HepG2 (cell line): ENCODE results near the gene DENND4C. TPM values are rescaled to one million over a fixed set of nuclear protein-coding genes. Genes with fewer than 3 reads are reported as not detected.

Experiments
- DMAP1 ChIP-seq: IDR thresholded peaks from 2 replicates; pipeline ENCODE4 v1.6.1; 2016
- ELF1 ChIP-seq: sonication (generic); formaldehyde crosslinking; IDR thresholded peaks from 2 replicates; pipeline ENCODE4 v1.4.0; 2020; ENCODE audit warnings: missing genetic modification reagents
- FOXA3 ChIP-seq: IDR thresholded peaks from 2 replicates; pipeline ENCODE4 v1.6.1; 2016; ENCODE audit warnings: missing genetic modification reagents, missing compliant biosample characterization
- HMG20A ChIP-seq: IDR thresholded peaks from 2 replicates; pipeline ENCODE4 v1.6.1; 2016; ENCODE audit warnings: borderline replicate concordance
- HOMEZ ChIP-seq: IDR thresholded peaks from 2 replicates; pipeline ENCODE4 v1.6.1; 2016; ENCODE audit warnings: low read depth
- HOXA3 ChIP-seq: sonication (generic); formaldehyde crosslinking; IDR thresholded peaks from 2 replicates; pipeline ENCODE4 v1.5.0; 2020; ENCODE audit warnings: missing genetic modification reagents
- KAT8 ChIP-seq: IDR thresholded peaks from 2 replicates; pipeline ENCODE4 v1.6.1; 2016; ENCODE audit warnings: missing genetic modification reagents, missing compliant biosample characterization
- MXI1 ChIP-seq: IDR thresholded peaks from 3 replicates; pipeline ENCODE4 v1.6.1; 2012; ENCODE audit warnings: low read depth, low read length, inconsistent platforms, borderline replicate concordance
- NFKBIZ ChIP-seq: IDR thresholded peaks from 2 replicates; pipeline ENCODE4 v1.6.1; 2018; ENCODE audit warnings: missing genetic modification reagents, missing compliant biosample characterization
- POLR2G ChIP-seq: fragments of 200-400 bp; formaldehyde crosslinking; IDR thresholded peaks from 2 replicates; pipeline ENCODE4 v1.6.1; 2018; ENCODE audit warnings: mild to moderate bottlenecking, low read depth, low read length, moderate library complexity
- SOX13 ChIP-seq, 3 experiments: fragments of 450-650 bp in 1 of 3; sonication (generic) in 1 of 3; formaldehyde crosslinking in 1 of 3; IDR thresholded peaks in 2 of 3; conservative IDR thresholded peaks in 1 of 3; 2 replicates each; pipeline versions ENCODE4 v1.5.0 to v1.6.1; 2016 to 2020; ENCODE audit warnings: antibody characterized with exemption in 1 of 3, mild to moderate bottlenecking in 1 of 3, missing compliant biosample characterization in 1 of 3, missing genetic modification reagents in 1 of 3, moderate library complexity in 1 of 3
- SOX5 ChIP-seq: IDR thresholded peaks from 2 replicates; pipeline ENCODE4 v1.6.1; 2016; ENCODE audit warnings: borderline replicate concordance
- SP5 ChIP-seq: IDR thresholded peaks from 2 replicates; pipeline ENCODE4 v1.6.1; 2016; ENCODE audit warnings: low read depth, borderline replicate concordance
- THAP11 ChIP-seq: IDR thresholded peaks from 2 replicates; pipeline ENCODE4 v1.6.1; 2016; ENCODE audit warnings: missing biosample characterization, missing genetic modification reagents
- polyA plus RNA-seq, 8 experiments: library from polyadenylated mRNA; depleted of rRNA in 3 of 8; stranded (reverse) in 7 of 8; unstranded in 1 of 8; fragments of >200 nt; fragmentation: Illumina TruSeq in 4 of 8; extraction: Trizol in 4 of 8; gene quantifications; 2 replicates each; pipeline versions ENCODE4 v1.2.1 to v1.2.3, GENCODE V29; 2011 to 2016; ENCODE audit warnings: low read depth in 4 of 8, missing spikeins in 1 of 8, mixed read lengths in 1 of 8; ENCODE audit not compliant: insufficient read depth in 1 of 8
- total RNA-seq, 5 experiments: library from RNA; depleted of rRNA; stranded (reverse); fragments of >200 nt; fragmentation: Illumina TruSeq; extraction: Trizol; gene quantifications; 2 replicates each; pipeline ENCODE4 v1.2.3, GENCODE V29; 2016; ENCODE audit warnings: low read depth in 1 of 5
- TF ChIP-seq, protein P1 (sequence below): sonication (generic); formaldehyde crosslinking; IDR thresholded peaks from 2 replicates; pipeline ENCODE4 v1.5.1; 2020; ENCODE audit warnings: mild to moderate bottlenecking, missing genetic modification reagents, moderate library complexity
- TF ChIP-seq, protein P2 (sequence below): IDR thresholded peaks from 2 replicates; pipeline ENCODE4 v1.4.0; 2020; ENCODE audit warnings: mild to moderate bottlenecking, missing genetic modification reagents
- TF ChIP-seq, protein P3 (sequence below): sonication (generic); formaldehyde crosslinking; IDR thresholded peaks from 2 replicates; pipeline ENCODE4 v1.4.0; 2020; ENCODE audit warnings: low read depth, mild to moderate bottlenecking, missing genetic modification reagents

Gene DENND4C
- total and polyA plus RNA-seq, 2 of the 13 experiments (the other 11 are each of a cell fraction or from before 2014, with no cell fraction given) = 19.1 to 27.2 TPM

GRCh38 chr9:19184144-19184917 lies 46.2 kb upstream of the DENND4C start (continued):
- TF ChIP-seq POLR2G (0 out of 2 replicates have a peak, but pooled peaks have one; percentile 38), SP5 (CRISPR knock-in tag) (0 out of 2 replicates have a peak, but pooled peaks have one; percentile 30), THAP11 (CRISPR knock-in tag) (0 out of 2 replicates have a peak, but pooled peaks have one; percentile 21), HOXA3 (CRISPR knock-in tag) (peak; percentile 25; the same call in 1 of the 2 replicates), FOXA3 (peak; percentile 46; the same call in 1 of the 2 replicates), KAT8 (CRISPR knock-in tag) (peak; percentile 59), ELF1 (CRISPR knock-in tag) (0 out of 2 replicates have a peak, but pooled peaks have one; percentile 37), MXI1 (peak; percentile 47; the same call in 1 of the 3 replicates), SOX5 (CRISPR knock-in tag) (peak; percentile 44; the same call in 1 of the 2 replicates), HOMEZ (CRISPR knock-in tag) (peak; percentile 53; the same call in 1 of the 2 replicates), DMAP1 (CRISPR knock-in tag) (no peak), HMG20A (peak; percentile 35; the same call in 1 of the 2 replicates), NFKBIZ (CRISPR knock-in tag) (no peak), SOX13 (IDR thresholded peaks at IDR 0.05) (no peak), SOX13 (CRISPR knock-in tag; conservative IDR thresholded peaks at IDR 0.05 in 1 of 2, IDR thresholded peaks at IDR 0.05 in 1 of 2) (0 out of 4 replicates have a peak, but pooled peaks of 1 of the 2 experiments have one; percentile 15)
- TF ChIP-seq, protein P1, sequence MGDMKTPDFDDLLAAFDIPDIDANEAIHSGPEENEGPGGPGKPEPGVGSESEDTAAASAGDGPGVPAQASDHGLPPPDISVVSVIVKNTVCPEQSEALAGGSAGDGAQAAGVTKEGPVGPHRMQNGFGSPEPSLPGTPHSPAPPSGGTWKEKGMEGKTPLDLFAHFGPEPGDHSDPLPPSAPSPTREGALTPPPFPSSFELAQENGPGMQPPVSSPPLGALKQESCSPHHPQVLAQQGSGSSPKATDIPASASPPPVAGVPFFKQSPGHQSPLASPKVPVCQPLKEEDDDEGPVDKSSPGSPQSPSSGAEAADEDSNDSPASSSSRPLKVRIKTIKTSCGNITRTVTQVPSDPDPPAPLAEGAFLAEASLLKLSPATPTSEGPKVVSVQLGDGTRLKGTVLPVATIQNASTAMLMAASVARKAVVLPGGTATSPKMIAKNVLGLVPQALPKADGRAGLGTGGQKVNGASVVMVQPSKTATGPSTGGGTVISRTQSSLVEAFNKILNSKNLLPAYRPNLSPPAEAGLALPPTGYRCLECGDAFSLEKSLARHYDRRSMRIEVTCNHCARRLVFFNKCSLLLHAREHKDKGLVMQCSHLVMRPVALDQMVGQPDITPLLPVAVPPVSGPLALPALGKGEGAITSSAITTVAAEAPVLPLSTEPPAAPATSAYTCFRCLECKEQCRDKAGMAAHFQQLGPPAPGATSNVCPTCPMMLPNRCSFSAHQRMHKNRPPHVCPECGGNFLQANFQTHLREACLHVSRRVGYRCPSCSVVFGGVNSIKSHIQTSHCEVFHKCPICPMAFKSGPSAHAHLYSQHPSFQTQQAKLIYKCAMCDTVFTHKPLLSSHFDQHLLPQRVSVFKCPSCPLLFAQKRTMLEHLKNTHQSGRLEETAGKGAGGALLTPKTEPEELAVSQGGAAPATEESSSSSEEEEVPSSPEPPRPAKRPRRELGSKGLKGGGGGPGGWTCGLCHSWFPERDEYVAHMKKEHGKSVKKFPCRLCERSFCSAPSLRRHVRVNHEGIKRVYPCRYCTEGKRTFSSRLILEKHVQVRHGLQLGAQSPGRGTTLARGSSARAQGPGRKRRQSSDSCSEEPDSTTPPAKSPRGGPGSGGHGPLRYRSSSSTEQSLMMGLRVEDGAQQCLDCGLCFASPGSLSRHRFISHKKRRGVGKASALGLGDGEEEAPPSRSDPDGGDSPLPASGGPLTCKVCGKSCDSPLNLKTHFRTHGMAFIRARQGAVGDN (CRISPR knock-in tag) = peak; percentile 51
- TF ChIP-seq, protein P2, sequence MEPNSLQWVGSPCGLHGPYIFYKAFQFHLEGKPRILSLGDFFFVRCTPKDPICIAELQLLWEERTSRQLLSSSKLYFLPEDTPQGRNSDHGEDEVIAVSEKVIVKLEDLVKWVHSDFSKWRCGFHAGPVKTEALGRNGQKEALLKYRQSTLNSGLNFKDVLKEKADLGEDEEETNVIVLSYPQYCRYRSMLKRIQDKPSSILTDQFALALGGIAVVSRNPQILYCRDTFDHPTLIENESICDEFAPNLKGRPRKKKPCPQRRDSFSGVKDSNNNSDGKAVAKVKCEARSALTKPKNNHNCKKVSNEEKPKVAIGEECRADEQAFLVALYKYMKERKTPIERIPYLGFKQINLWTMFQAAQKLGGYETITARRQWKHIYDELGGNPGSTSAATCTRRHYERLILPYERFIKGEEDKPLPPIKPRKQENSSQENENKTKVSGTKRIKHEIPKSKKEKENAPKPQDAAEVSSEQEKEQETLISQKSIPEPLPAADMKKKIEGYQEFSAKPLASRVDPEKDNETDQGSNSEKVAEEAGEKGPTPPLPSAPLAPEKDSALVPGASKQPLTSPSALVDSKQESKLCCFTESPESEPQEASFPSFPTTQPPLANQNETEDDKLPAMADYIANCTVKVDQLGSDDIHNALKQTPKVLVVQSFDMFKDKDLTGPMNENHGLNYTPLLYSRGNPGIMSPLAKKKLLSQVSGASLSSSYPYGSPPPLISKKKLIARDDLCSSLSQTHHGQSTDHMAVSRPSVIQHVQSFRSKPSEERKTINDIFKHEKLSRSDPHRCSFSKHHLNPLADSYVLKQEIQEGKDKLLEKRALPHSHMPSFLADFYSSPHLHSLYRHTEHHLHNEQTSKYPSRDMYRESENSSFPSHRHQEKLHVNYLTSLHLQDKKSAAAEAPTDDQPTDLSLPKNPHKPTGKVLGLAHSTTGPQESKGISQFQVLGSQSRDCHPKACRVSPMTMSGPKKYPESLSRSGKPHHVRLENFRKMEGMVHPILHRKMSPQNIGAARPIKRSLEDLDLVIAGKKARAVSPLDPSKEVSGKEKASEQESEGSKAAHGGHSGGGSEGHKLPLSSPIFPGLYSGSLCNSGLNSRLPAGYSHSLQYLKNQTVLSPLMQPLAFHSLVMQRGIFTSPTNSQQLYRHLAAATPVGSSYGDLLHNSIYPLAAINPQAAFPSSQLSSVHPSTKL (CRISPR knock-in tag) = peak; percentile 49
- TF ChIP-seq, protein P3, sequence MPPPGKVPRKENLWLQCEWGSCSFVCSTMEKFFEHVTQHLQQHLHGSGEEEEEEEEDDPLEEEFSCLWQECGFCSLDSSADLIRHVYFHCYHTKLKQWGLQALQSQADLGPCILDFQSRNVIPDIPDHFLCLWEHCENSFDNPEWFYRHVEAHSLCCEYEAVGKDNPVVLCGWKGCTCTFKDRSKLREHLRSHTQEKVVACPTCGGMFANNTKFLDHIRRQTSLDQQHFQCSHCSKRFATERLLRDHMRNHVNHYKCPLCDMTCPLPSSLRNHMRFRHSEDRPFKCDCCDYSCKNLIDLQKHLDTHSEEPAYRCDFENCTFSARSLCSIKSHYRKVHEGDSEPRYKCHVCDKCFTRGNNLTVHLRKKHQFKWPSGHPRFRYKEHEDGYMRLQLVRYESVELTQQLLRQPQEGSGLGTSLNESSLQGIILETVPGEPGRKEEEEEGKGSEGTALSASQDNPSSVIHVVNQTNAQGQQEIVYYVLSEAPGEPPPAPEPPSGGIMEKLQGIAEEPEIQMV (CRISPR knock-in tag) = no peak
